Measurements from ENCODE around the gene UCK1.
"Not testable (repeated sequence)": the region's sequence is repeated elsewhere in the genome, so short reads cannot be mapped to it uniquely, and the experiment has no call there.

The UCK1 gene

DNA sequence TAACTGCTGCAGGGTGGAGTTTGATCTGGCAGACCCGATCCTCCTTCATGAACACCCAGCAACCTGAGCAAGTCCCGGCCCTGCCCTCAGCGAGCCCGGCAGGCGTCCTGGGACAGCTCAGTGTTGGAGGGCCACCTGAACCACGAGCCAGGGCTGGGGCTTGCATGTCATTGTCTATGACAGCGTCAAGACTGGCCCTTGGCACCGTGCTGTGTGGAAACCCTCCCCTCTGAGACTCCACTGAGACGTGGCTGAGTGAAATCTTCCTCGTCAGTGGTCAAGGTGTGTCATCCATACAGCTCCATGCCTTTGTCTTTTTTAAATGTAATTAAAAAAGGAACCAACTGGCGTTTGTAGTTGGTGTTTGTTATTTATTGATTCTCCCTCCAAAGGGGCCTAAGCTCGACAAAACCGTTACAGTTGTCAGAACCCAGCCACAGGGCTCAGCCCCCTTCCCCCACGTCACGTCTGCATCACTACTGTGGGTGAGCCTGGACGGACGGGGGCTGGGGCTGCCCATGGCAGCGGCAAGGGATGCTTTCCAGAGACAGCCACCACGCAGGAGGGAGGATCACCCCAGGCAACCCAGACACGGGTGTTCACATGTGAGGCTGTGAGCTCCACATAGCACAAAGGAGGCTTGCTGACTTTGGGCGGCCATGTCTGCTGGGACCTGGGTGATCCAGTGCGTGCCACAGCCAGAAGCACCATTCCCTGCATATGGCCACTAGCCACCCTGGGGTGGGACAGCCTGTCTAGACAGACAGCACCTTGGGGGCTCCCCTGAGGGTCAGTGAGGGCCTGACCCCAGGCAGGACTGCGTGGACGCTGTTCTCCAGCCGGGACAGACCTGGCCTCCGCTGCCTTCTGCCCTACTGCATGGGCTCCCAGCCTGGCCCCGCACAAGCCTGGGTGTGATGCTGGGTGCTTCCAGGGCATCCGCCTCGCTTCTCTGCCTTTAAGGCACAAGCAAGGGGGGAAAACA is 7.3 kb downstream of the UCK1 start:
- no peak for DNase-seq (ENCODE audit: low read depth)

GRCh38 chr9:131523086-131523388 is 8.0 kb downstream of the UCK1 start:
- no peak for DNase-seq (ENCODE audit: low read depth)

DNA sequence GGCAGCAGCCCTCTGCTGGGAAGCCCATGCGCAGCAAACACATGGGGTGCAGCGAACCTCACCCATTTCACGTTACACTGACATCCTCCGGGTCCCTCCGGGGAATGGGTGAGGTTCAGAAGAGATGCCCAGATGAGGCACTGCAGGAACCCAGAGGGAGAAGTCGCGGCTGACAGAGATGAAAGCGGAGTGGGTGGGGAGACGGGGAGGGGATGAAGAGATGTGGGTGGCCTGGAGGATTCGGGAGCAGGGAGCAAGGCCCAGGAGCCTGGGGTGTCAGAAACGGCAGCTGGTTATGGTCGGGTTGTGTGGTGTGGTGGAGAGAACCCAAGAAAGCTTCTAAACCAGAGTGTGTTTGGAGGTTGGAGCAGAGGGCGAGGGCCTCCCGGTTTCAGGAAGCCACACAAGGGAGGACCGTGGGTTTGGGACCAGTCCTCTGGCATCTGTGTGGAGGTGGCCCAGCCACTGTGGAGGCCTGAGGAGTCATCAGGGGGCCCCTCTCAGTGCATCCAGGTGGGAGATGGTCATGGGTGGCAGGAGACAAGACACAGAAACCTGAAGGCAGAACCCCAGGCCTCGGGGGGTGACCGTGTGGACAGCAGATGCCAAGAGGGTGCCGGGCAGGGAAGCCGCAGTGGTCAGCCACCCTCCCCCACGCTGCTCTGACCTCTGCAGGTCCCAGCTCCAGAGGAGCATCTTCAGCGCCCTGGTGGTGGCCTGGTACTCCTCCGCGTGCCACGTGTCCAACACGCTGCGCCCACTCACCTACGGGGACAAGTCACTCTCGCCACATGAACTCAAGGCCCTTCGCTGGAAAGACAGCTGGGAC is 8.6 kb downstream of the UCK1 start:
- DNase-seq (ENCODE audit: low read depth), result no peak

- DNase-seq (ENCODE audit: low read depth), result no peak
Measured at GRCh38 chr9:131521822-131522221, 9.2 kb downstream of the UCK1 start.

DNA sequence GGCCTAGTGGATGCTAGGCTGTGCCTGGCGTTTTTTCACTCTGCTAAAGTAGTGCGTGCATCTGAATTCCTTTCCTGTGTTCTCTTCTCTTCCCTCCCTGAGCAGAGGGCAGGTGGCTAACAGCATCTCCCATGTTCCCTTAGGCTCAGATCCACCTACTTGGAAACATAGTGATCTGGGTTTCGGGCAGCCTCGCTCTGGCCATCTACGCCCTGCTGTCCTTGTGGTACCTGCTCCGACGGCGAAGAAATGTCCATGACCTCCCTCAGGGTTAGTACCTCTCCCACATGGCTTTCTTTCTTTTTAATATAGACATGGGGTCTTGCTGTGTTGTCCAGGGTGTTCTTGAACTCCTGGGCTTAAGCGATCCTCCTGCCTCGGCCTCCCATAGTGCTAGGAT is 9.9 kb downstream of the UCK1 start:
- no peak for DNase-seq (ENCODE audit: low read depth)

DNA sequence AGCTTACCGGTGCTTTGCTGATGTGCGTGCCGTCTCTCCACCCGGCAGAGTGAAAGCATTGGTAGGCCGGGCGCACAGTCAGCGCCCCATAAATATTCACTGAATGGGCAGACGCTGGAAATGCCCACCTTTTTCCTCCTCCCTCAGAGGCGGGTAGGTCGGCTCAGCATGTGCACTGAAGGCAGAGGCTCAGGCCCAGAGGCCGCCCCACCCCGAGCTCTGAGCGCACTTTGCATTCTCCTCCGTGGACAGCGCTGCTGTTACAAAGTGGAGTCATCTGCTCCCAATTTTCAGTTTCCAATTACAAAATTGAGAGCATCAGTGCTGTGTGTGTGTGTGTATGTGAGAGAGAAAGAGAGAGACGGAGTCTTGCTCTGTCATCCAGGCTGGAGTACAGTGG is 10.6 kb downstream of the UCK1 start:
- DNase-seq (ENCODE audit: low read depth), result no peak

- no peak for DNase-seq (ENCODE audit: low read depth)
Measured at GRCh38 chr9:131518553-131518952, 12.5 kb downstream of the UCK1 start.

DNA sequence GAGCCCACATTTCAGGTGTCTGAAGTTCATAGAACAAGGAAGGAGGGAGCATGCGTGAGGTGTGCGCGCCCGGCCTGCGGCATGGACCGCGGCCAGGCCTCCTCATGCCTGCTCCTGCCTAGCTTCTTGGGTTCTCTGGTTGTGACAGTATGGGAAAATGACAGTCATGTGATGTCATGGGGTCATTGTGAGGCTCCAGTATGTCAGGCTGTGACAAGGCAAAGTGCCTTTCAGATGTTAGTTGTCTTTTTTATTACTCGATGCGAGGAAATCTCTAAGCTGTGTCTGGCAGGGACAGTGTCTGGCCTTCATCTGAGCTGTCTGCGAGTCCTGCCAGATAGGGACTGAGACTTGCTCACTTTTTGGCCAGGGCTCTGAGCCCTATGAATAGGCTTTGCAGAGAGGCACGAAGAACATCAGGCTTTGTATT is 13.3 kb downstream of the UCK1 start:
- no peak for DNase-seq (ENCODE audit: low read depth)

DNA sequence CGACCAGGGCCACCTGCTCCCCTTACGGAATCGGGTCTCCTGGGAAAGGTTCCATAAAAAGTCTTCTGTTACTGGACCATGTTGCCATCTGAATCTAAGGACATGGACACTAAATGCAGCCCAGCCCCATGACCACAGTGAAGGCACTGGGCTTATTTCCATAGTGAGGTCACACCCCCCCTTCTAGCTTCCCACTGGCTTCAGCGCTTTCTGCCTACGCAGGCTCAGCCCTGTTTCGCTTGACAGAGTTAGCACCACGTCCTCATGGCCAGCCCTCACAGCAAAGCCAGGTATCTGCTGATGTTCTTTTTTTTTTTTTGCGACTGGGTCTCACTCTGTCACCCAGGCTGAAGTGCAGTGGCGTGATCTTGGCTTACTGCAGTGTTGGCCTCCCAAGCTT is 14.1 kb downstream of the UCK1 start:
- DNase-seq (ENCODE audit: low read depth), result no peak

DNA sequence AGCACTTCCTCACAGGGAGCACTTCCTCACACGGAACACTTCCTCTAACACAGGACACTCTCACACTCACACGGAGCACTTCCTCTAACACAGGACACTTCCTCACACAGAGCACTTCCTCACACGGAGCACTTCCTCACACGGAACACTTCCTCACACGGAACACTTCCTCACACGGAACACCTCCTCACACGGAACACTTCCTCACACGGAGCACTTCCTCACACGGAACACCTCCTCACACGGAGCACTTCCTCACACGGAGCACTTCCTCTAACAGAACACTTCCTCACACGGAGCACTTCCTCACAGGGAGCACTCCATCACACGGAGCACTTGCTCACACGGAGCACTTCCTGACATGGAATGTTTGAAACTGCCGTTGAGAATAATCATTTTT is 15.0 kb downstream of the UCK1 start:
- DNase-seq (ENCODE audit: low read depth), result no peak

DNA sequence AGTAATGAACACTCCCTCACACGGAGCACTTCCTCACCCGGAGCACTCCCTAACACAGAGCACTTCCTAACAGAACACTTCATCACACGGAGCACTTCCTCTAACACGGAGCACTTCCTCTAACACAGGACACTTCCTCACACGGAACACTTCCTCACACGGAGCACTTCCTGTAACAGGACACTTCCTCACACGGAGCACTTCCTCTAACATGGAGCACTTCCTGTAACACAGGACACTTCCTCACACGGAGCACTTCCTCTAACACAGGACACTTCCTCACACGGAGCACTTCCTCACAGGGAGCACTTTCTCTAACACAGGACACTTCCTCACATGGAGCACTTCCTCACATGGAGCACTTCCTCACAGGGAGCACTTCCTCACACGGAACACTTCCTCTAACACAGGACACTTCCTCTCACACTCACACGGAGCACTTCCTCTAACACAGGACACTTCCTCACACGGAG is 15.5 kb downstream of the UCK1 start:
- DNase-seq (ENCODE audit: low read depth), result not testable (repeated sequence)

- no peak for DNase-seq (ENCODE audit: low read depth)
Measured at GRCh38 chr9:131513177-131513576, 17.9 kb downstream of the UCK1 start.

GRCh38 chr9:131511880-131512279 is 19.2 kb downstream of the UCK1 start:
- DNase-seq (ENCODE audit: low read depth), result no peak

DNA sequence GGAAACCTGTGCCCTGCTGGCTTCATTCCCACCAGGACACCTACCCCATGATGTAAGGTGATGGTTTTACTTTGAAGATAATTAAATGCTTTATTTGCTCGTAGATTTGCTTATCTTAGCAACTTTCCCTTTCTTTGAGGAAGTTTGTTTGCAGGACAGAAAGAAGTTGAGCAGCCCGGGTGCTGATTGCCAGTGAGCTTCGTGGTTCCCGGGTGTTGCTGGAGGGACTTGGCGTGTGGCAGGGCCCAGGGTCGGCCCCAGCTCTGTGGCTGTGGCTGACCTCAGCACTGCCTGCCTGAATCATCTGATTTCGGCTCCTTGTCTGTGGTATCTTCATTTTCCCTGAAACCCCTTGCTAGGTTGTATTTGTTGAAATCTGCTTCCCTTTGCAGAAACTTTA is 19.6 kb downstream of the UCK1 start:
- DNase-seq (ENCODE audit: low read depth), result no peak

DNA sequence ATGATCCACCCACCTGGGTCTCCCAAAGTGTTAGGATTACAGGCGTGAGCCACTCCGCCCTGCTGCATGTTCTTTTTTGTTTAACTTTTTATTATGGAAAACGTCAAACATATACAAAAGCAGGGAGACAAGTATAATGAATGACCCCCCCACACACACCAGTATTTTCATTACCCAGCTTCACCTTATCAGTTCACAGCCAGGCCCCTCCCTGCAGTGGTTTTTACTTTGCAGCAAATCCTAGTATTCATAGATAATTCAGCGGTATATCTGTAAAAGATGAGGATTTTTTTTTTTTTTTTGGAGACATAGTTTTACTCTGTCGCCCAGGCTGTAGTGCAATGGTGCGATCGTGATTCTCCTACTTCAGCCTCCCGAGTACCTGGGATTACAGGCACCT is 26.1 kb downstream of the UCK1 start:
- DNase-seq (ENCODE audit: low read depth), result no peak

DNA sequence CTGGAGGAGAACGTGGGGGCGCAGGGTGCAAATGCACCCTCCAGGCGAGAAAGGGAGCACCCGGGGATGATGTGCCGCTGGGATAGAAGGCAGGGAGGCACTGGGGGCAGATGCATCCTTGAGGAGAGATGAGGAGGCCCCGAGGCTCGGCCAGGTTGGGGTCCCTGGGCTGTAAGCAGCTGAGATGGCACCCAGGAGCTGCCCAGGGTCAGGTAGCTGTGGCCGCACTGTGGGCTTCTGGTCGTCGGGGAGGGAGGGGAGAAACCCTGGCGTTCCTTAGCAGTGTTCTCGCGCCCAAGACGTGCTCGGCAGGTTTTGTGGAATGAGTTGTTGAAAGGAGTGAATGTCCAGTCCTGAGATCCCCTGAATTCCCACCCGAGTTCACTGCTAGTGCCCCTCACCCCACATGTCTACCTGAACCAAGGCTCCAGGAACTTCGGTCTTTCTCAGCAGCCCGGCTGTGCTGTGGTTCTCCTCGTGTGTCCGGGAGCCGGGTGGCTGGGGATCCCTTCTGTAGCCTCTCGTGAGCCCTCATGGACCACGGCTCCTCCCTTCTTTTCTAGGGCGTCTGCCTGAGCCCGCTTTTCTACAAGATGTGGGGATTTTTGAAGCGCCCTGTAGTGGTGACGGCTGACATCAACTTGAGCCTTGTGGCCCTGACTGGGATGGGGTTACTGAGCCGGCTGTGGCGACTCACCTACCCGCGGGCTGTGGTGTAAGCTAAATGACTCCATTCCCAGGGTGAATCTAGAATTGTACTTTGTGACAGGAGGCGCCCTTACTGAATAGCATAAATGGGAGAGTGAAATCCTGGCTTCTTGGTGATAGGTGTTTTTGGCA is 27.2 kb downstream of the UCK1 start:
- peak; percentile 18 for DNase-seq (ENCODE audit: low read depth)

DNA sequence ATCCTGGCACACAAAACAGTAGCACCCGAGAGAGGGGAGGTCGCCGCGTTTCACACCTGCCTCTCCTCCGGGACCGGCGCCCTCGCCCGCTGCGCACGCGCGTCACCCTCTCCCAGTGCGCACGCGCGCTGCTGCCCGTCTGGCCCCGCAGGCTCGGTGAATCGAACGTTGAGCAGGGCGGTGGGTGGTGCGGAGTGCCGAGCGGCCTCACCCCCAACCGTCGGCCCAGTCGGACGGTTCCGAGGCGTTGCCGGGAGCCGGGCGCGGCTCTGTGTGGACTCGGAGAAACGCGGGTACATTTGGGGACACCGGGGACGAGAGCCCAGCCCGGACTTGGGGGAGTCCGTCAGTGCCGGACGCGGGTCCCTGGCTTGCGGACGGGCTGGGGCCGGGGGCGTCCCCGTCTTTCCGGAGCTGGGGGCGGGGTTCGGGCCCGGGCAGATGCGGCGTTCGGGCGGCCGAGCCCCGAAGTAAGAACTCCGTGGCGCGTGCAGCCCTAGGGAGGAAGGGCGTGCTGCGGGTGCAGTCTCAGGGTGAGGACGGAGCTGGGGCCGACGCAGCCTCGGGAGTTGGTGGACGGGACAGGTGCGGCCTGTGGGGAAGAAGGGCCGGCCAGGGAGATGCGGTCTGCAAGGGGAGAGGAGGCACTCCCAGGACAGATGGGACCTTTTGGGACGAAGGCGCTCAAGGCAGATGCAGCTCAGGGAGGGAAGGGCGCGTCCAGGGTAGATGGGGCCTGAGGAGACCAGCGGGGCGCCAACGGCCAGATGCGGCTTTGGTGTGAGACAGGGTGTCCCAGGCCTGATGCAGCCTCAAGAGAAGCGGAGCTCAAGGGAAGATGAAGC is 28.1 kb downstream of the UCK1 start, which contains the start of gene POMT1:
Gene POMT1, plus strand, starts transcription at position 138 of the 845 bp plus-strand sequence. CDS start 1,301 bp downstream, outside the sequence.
- peak; percentile 87 for DNase-seq (ENCODE audit: low read depth)

DNA sequence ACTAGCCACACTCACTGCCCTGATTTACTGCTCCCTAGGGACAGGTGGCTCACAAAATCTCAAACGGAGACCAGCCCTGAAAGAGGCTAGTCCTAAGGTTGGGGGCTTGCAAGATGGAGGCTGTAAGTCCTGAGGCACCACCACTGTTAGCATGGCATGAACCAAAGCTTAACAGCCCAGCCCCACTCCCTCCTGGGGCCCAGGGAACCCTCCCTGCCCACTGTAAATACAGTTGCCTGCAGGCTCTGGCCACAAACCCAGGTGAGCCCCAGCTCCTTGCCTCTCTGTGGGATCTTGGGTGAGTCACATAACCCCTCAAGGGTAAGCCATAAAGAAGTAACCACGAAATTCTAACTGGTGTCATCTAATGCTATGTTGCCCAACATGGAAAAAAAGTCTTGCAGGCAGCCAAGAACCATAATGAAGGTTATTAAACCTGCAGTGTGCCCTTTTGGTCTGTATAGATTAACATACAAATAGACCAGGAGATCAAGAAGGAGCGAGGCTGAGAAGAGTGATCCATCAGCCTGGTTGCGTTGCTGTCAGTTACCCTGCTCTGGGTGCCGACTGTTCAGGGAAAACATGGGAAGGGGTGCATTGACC is 30.0 kb downstream of the UCK1 start:
- peak; percentile 48 for DNase-seq (ENCODE audit: low read depth)

- peak; percentile 61 for DNase-seq (ENCODE audit: low read depth)
Measured at GRCh38 chr9:131500377-131500776, 30.7 kb downstream of the UCK1 start.

DNA sequence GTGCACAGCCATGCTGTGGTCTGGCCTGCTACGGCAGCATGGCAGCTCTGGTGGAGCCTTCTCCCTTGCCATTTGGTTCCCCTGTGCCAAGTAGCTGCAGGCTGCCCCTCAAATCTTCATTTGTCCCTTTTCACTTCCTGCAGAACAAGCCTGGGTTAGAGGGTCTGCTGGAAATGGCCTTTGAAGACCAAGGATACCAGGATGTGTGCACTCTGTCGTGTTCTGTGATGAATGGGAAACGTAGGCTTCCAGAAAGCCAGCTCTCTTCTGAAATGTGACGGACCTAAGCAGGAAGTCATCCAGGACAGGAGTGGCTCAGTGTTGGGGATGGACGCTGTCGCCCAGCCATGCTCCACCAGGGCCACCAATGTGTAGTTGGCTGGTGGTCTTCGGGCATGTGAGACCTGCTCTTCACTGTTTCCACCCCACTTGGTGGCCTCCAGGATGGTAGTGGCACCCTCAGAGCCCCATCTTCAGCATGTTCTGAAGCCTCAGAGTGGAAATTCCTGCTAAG is 31.8 kb downstream of the UCK1 start:
- DNase-seq (ENCODE audit: low read depth), result no peak
